CD14-positive monocyte (primary cell): Measurements from ENCODE around the gene TICRR. TPM values are rescaled to one million over a fixed set of nuclear protein-coding genes. Genes with fewer than 3 reads are reported as not detected.

Source experiments
- DNase-seq, 3 donors: peaks; one replicate each; pipeline ENCODE4 v3.0.0-alpha.2; 2011 to 2022
- H2AFZ ChIP-seq: 2 replicates; pipeline ENCODE4 v1.6.0; 2012; ENCODE audit warnings: mild to moderate bottlenecking, low read depth, low read length, inconsistent platforms; ENCODE audit not compliant: insufficient read depth, poor library complexity, severe bottlenecking
- H3K27ac ChIP-seq, 2 donors: 1 replicate in 1 of 2; 2 replicates in 1 of 2; pipeline ENCODE4 v1.5.1; 2012 to 2013; ENCODE audit warnings: low read length in 2 of 2, control low read depth in 1 of 2, inconsistent platforms in 1 of 2, low read depth in 1 of 2, mild to moderate bottlenecking in 1 of 2
- H3K27me3 ChIP-seq, 2 donors: one replicate each; pipeline versions ENCODE4 v1.6.0 to v1.6.1; 2011 to 2013; ENCODE audit warnings: low read length in 2 of 2; ENCODE audit not compliant: control insufficient read depth in 2 of 2, insufficient read depth in 2 of 2
- H3K36me3 ChIP-seq, 2 donors: replicated peaks in 1 of 2; 1 replicate in 1 of 2; 2 replicates in 1 of 2; pipeline versions ENCODE4 v1.5.1 to v1.6.1; 2012 to 2013; ENCODE audit warnings: low read length in 2 of 2, control low read depth in 1 of 2, inconsistent platforms in 1 of 2, mild to moderate bottlenecking in 1 of 2; ENCODE audit not compliant: insufficient read depth in 2 of 2, control insufficient read depth in 1 of 2
- H3K4me1 ChIP-seq, 2 donors: 1 replicate in 1 of 2; 2 replicates in 1 of 2; pipeline versions ENCODE4 v1.5.1 to v1.6.1; 2012 to 2013; ENCODE audit warnings: low read length in 2 of 2, control low read depth in 1 of 2, inconsistent platforms in 1 of 2, mild to moderate bottlenecking in 1 of 2, moderate library complexity in 1 of 2; ENCODE audit not compliant: insufficient read depth in 2 of 2, control insufficient read depth in 1 of 2
- H3K4me2 ChIP-seq: replicated peaks from 2 replicates; pipeline ENCODE3; 2012; ENCODE audit warnings: low read length, moderate library complexity, mild to moderate bottlenecking; ENCODE audit not compliant: poor library complexity, severe bottlenecking; ENCODE audit errors: extremely low read depth
- H3K4me3 ChIP-seq, 3 experiments: fragments of 200-600 bp in 1 of 3; sonication (generic) in 1 of 3; replicated peaks in 1 of 3; 1 replicate in 2 of 3; 2 replicates in 1 of 3; pipeline ENCODE4 v1.5.1; 2011 to 2013; ENCODE audit warnings: low read length in 3 of 3, mild to moderate bottlenecking in 3 of 3, control low read depth in 2 of 3, low read depth in 2 of 3, inconsistent platforms in 1 of 3, moderate library complexity in 1 of 3
- H3K79me2 ChIP-seq: 2 replicates; pipeline ENCODE4 v1.6.0; 2012; ENCODE audit warnings: mild to moderate bottlenecking, control low read depth, inconsistent platforms, low read length, moderate library complexity; ENCODE audit not compliant: insufficient read depth
- H3K9ac ChIP-seq: 2 replicates; pipeline ENCODE4 v1.6.0; 2017; ENCODE audit warnings: low read length, mild to moderate bottlenecking; ENCODE audit not compliant: insufficient read depth, poor library complexity, severe bottlenecking
- H3K9me3 ChIP-seq, 2 donors: replicated peaks in 1 of 2; 1 replicate in 1 of 2; 2 replicates in 1 of 2; pipeline versions ENCODE4 v1.5.1 to v1.6.1; 2012 to 2013; ENCODE audit warnings: low read length in 2 of 2, control low read depth in 1 of 2; ENCODE audit not compliant: control insufficient read depth in 1 of 2, insufficient read depth in 1 of 2
- H4K20me1 ChIP-seq: 2 replicates; pipeline ENCODE4 v1.6.0; 2012; ENCODE audit warnings: mild to moderate bottlenecking, low read length, control low read depth, moderate library complexity; ENCODE audit not compliant: insufficient read depth
- H3K27ac Mint-ChIP-seq, 7 donors: one replicate each; pipeline ENCODE4 v1.8.0; 2020; ENCODE audit warnings: mild to moderate bottlenecking in 7 of 7, mixed read lengths in 7 of 7, moderate library complexity in 6 of 7, inconsistent platforms in 2 of 7
- H3K27me3 Mint-ChIP-seq, 3 donors: one replicate each; pipeline ENCODE4 v1.8.0; 2021 to 2022; ENCODE audit warnings: low read depth in 3 of 3, mild to moderate bottlenecking in 3 of 3, mixed read lengths in 3 of 3, moderate library complexity in 3 of 3, inconsistent platforms in 1 of 3
- H3K36me3 Mint-ChIP-seq, 2 donors: one replicate each; pipeline ENCODE4 v1.8.0; 2020; ENCODE audit warnings: mixed read lengths in 2 of 2, inconsistent platforms in 1 of 2, mild to moderate bottlenecking in 1 of 2
- H3K4me1 Mint-ChIP-seq: one replicate; pipeline ENCODE4 v1.8.0; 2020; ENCODE audit warnings: mild to moderate bottlenecking, mixed read lengths
- H3K4me3 Mint-ChIP-seq, 2 donors: one replicate each; pipeline ENCODE4 v1.8.0; 2020; ENCODE audit warnings: mild to moderate bottlenecking in 2 of 2, mixed read lengths in 2 of 2, moderate library complexity in 1 of 2
- H3K9me3 Mint-ChIP-seq, 7 donors: one replicate each; pipeline ENCODE4 v1.8.0; 2020 to 2022; ENCODE audit warnings: mixed read lengths in 7 of 7, mild to moderate bottlenecking in 6 of 7, moderate library complexity in 6 of 7, inconsistent platforms in 2 of 7
- CTCF ChIP-seq: fragments of 200-600 bp; IDR thresholded peaks from one replicate; pipeline ENCODE4 v1.8.0; 2022; ENCODE audit warnings: antibody characterized with exemption, mild to moderate bottlenecking
- WGBS: methylation state at CpG from one replicate; pipeline ENCODE4 v1.1.5; 2013; ENCODE audit warnings: missing lambda C conversion rate; ENCODE audit not compliant: insufficient coverage; 5-methylcytosine and 5-hydroxymethylcytosine counted together
- intact Hi-C, 2 donors: fragments of 100-400 bp; cut with micrococcal nuclease; formaldehyde crosslinking; loops; one replicate each; pipeline versions ENCODE4 v1.15.0 to v1.15.1; 2023
- polyA plus RNA-seq, 3 donors: library from polyadenylated mRNA; depleted of rRNA in 1 of 3; unstranded in 2 of 3; stranded (reverse) in 1 of 3; fragments of 300-500 nt in 2 of 3; fragments of >200 nt in 1 of 3; fragmentation: Illumina TruSeq in 2 of 3; gene quantifications; 1 replicate in 2 of 3; 2 replicates in 1 of 3; pipeline ENCODE4 v1.2.3, GENCODE V29; 2012 to 2021

TICRR gene
- polyA plus RNA-seq, 3 donors: not detected

- peak overlapping the region; percentile 67 for H2AFZ ChIP-seq
- Mint-ChIP-seq H3K27me3 (peaks cover 28 to 53% (median 44%) of the 10 kb centered on the region in 3 donors), H3K4me3 (peak overlapping the region; percentile 42 to 93), H3K36me3 (peaks cover 7 to 15% of the 10 kb centered on the region in 2 donors), H3K27ac (peak overlapping the region in 1 of 7 donors; percentile 50), H3K4me1 (peaks cover 12% of the 10 kb centered on the region), H3K9me3 (peaks cover 0 to 9% (median 7%) of the 10 kb centered on the region in 7 donors)
- peaks cover 7 to 14% of the 10 kb centered on the region in 2 donors for H3K4me1 ChIP-seq
- H3K27me3 ChIP-seq: peaks cover 30 to 36% of the 10 kb centered on the region in 2 donors
- peak overlapping the region; percentile 65 for H3K4me2 ChIP-seq
- peak overlapping the region in 1 of 3 experiments; percentile 60 for H3K4me3 ChIP-seq
- no peak for DNase-seq
- H3K9me3 ChIP-seq: no peaks in the 10 kb centered on the region
- 45% methylated on average over 11 of the region's 14 CpGs for WGBS
- H4K20me1 ChIP-seq: no peaks in the 10 kb centered on the region
- no peak overlapping the region for H3K27ac ChIP-seq
- no peak overlapping the region for H3K9ac ChIP-seq
- intact Hi-C loops: no loop called here
- TF ChIP-seq CTCF: no peak
- H3K36me3 ChIP-seq: no peaks in the 10 kb centered on the region
- H3K79me2 ChIP-seq: no peaks in the 10 kb centered on the region
Observed at GRCh38 chr15:89654301-89654761, 79.1 kb downstream of the TICRR start.

GRCh38 chr15:89654847-89655805, 79.9 kb downstream of the TICRR start, which contains the start of gene KIF7:
TSS of gene KIF7 (minus strand) at chr15:89655467. CDS start at chr15:89652930, 2,537 bp downstream.
- Histone ChIP-seq H3K4me3 (peak within 1 kb of the TSS in 1 of 3 experiments; percentile 60), H3K27me3 (peaks cover 30 to 36% of the 10 kb centered on the region in 2 donors), H3K79me2 (no peaks in the 10 kb centered on the region), H3K27ac (no peak within 1 kb of the TSS), H3K4me1 (peaks cover 7 to 14% of the 10 kb centered on the region in 2 donors), H3K9ac (peak within 1 kb of the TSS; percentile 11), H4K20me1 (no peaks in the 10 kb centered on the region), H3K9me3 (no peaks in the 10 kb centered on the region), H3K36me3 (no peaks in the 10 kb centered on the region), H2AFZ (peak within 1 kb of the TSS; percentile 67), H3K4me2 (peak within 1 kb of the TSS; percentile 65)
- no peak for DNase-seq
- Mint-ChIP-seq H3K27me3 (peaks cover 28 to 53% (median 44%) of the 10 kb centered on the region in 3 donors), H3K36me3 (peaks cover 7 to 15% of the 10 kb centered on the region in 2 donors), H3K27ac (peak within 1 kb of the TSS in 1 of 7 donors; percentile 50), H3K4me1 (peaks cover 14% of the 10 kb centered on the region), H3K9me3 (peaks cover 0 to 9% (median 7%) of the 10 kb centered on the region in 7 donors), H3K4me3 (peak within 1 kb of the TSS; percentile 54 to 93)
- WGBS: under 1% methylated on average over 63 of the region's 87 CpGs
- intact Hi-C loops: no loop called here
- no peak for TF ChIP-seq CTCF
